Upper lobe of left lung (tissue), 6 donors: ENCODE measurements around the gene MAPK12. TPM values are rescaled to one million over a fixed set of nuclear protein-coding genes. Genes with fewer than 3 reads are reported as not detected.
"Not testable (repeated sequence)": the region's sequence is repeated elsewhere in the genome, so short reads cannot be mapped to it uniquely, and the experiment has no call there.

Experiments used
- ATAC-seq, 2 donors: fragments of 200-7000 bp; cut with Tn5 transposase; one replicate each; pipeline ENCODE4 v1.9.1; 2022; ENCODE audit warnings: mild to moderate bottlenecking in 2 of 2, moderate library complexity in 2 of 2; ENCODE audit not compliant: low FRiP score in 2 of 2
- DNase-seq, 2 donors: peaks; one replicate each; pipeline ENCODE4 v3.0.0-alpha.2; 2019 to 2020
- H3K27ac ChIP-seq, 4 donors: fragments of 200-600 bp; sonication (generic); one replicate each; pipeline ENCODE4 v1.5.1; 2016 to 2019
- H3K27me3 ChIP-seq, 4 donors: fragments of 200-600 bp; sonication (generic); one replicate each; pipeline ENCODE4 v1.5.1; 2017 to 2019
- H3K36me3 ChIP-seq, 4 donors: fragments of 200-600 bp; sonication (generic); one replicate each; pipeline ENCODE4 v1.5.1; 2016 to 2019
- H3K4me1 ChIP-seq, 4 donors: fragments of 200-600 bp; sonication (generic); one replicate each; pipeline ENCODE4 v1.5.1; 2018 to 2019
- H3K4me3 ChIP-seq, 4 donors: fragments of 200-600 bp; sonication (generic); one replicate each; pipeline ENCODE4 v1.5.1; 2017 to 2019; ENCODE audit warnings: mild to moderate bottlenecking in 2 of 4, moderate library complexity in 1 of 4
- H3K9me3 ChIP-seq, 4 donors: fragments of 200-600 bp; sonication (generic); one replicate each; pipeline ENCODE4 v1.5.1; 2018 to 2019
- EP300 ChIP-seq, 4 donors: sonication (generic); formaldehyde crosslinking; IDR thresholded peaks; one replicate each; pipeline ENCODE4 v1.5.1; 2017; ENCODE audit warnings: antibody characterized with exemption in 4 of 4, control low read depth in 2 of 4
- POLR2A ChIP-seq, 4 donors: fragments of 450-650 bp; IDR thresholded peaks; one replicate each; pipeline ENCODE4 v1.5.1; 2016 to 2017; ENCODE audit warnings: antibody characterized with exemption in 4 of 4, mild to moderate bottlenecking in 2 of 4
- POLR2AphosphoS5 ChIP-seq, 2 donors: sonication (generic); formaldehyde crosslinking; IDR thresholded peaks; one replicate each; pipeline ENCODE4 v1.5.1; 2017; ENCODE audit warnings: antibody characterized with exemption in 2 of 2
- WGBS, 2 donors: methylation state at CpG; one replicate each; pipeline ENCODE4 v1.1.5; 2017 to 2018; 5-methylcytosine and 5-hydroxymethylcytosine counted together
- total RNA-seq, 6 donors: library from RNA; depleted of rRNA in 4 of 6; stranded (reverse); fragments of >200 nt in 4 of 6; gene quantifications; one replicate each; pipeline versions ENCODE4 v1.1.0 to v1.2.1, GENCODE V29; 2016 to 2021
- TF ChIP-seq, protein P1 (sequence below), 6 experiments: fragments of 450-650 bp in 4 of 6; fragments of 200-600 bp in 2 of 6; sonication (generic) in 2 of 6; IDR thresholded peaks; one replicate each; pipeline ENCODE4 v1.5.1; 2016 to 2019; ENCODE audit warnings: antibody characterized with exemption in 6 of 6
- donor health status: DM: no; HTN: no; CAD: no; lungs with moderate emphysema.
- donor health status: DM: no; HTN: yes; CAD: no; lungs with severe emphysema.

Gene MAPK12
- total RNA-seq, 6 donors from 2014 or later = 3.1 to 19.2 (median 10.1) TPM

GRCh38 chr22:50275181-50276055, 13.9 kb upstream of the MAPK12 start:
- Histone ChIP-seq H3K4me1 (peaks cover 21 to 46% (median 25%) of the 10 kb centered on the region in 4 donors), H3K27ac (peak overlapping the region in 2 of 4 donors; percentile 55 to 57), H3K4me3 (no peak overlapping the region), H3K27me3 (peaks cover 0 to 10% (median 2%) of the 10 kb centered on the region in 4 donors), H3K9me3 (no peaks in the 10 kb centered on the region), H3K36me3 (peaks cover 18 to 59% (median 55%) of the 10 kb centered on the region in 4 donors)
- ATAC-seq (no peak), DNase-seq (no peak)
- TF ChIP-seq POLR2AphosphoS5 (IDR thresholded peaks at IDR 0.05) (no peak), EP300 (IDR thresholded peaks at IDR 0.05) (no peak), POLR2A (IDR thresholded peaks at IDR 0.05) (no peak)
- TF ChIP-seq, protein P1, sequence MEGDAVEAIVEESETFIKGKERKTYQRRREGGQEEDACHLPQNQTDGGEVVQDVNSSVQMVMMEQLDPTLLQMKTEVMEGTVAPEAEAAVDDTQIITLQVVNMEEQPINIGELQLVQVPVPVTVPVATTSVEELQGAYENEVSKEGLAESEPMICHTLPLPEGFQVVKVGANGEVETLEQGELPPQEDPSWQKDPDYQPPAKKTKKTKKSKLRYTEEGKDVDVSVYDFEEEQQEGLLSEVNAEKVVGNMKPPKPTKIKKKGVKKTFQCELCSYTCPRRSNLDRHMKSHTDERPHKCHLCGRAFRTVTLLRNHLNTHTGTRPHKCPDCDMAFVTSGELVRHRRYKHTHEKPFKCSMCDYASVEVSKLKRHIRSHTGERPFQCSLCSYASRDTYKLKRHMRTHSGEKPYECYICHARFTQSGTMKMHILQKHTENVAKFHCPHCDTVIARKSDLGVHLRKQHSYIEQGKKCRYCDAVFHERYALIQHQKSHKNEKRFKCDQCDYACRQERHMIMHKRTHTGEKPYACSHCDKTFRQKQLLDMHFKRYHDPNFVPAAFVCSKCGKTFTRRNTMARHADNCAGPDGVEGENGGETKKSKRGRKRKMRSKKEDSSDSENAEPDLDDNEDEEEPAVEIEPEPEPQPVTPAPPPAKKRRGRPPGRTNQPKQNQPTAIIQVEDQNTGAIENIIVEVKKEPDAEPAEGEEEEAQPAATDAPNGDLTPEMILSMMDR (IDR thresholded peaks at IDR 0.05) = no peak
- 85 to 90% methylated on average over 14 to 35 of the region's 43 CpGs for WGBS, 2 donors

- Histone ChIP-seq H3K36me3 (peaks cover 18 to 53% (median 48%) of the 10 kb centered on the region in 4 donors), H3K4me3 (no peak overlapping the region), H3K27me3 (peaks cover 0 to 10% (median 2%) of the 10 kb centered on the region in 4 donors), H3K27ac (peak overlapping the region in 1 of 4 donors; percentile 44), H3K9me3 (no peaks in the 10 kb centered on the region), H3K4me1 (peaks cover 24 to 47% (median 27%) of the 10 kb centered on the region in 4 donors)
- no peak for TF ChIP-seq POLR2A (IDR thresholded peaks at IDR 0.05)
- TF ChIP-seq, protein P1 (IDR thresholded peaks at IDR 0.05) = no peak
- TF ChIP-seq EP300 (IDR thresholded peaks at IDR 0.05) = no peak
- TF ChIP-seq POLR2AphosphoS5 (IDR thresholded peaks at IDR 0.05) = no peak
- DNase-seq (no peak), ATAC-seq (no peak)
- 71% methylated on average over 7 of the region's 7 CpGs; no CpG with 5 or more reads in 1 of the 2 donors for WGBS, 2 donors
Measured at GRCh38 chr22:50274771-50275170, 13.3 kb upstream of the MAPK12 start.

GRCh38 chr22:50274311-50274710, 12.8 kb upstream of the MAPK12 start:
- Histone ChIP-seq H3K4me3 (no peak overlapping the region), H3K36me3 (peaks cover 18 to 48% (median 44%) of the 10 kb centered on the region in 4 donors), H3K27me3 (peaks cover 0 to 10% (median 2%) of the 10 kb centered on the region in 4 donors), H3K27ac (no peak overlapping the region), H3K4me1 (peaks cover 27 to 52% (median 31%) of the 10 kb centered on the region in 4 donors), H3K9me3 (no peaks in the 10 kb centered on the region)
- DNase-seq = no peak
- no peak for ATAC-seq
- TF ChIP-seq, protein P1 (IDR thresholded peaks at IDR 0.05) = peak in 3 of 6 experiments; percentile 16 to 21 (median 21)
- no peak for TF ChIP-seq POLR2AphosphoS5 (IDR thresholded peaks at IDR 0.05)
- TF ChIP-seq EP300 (IDR thresholded peaks at IDR 0.05) = no peak
- 36 to 47% methylated on average over 5 to 7 of the region's 7 CpGs for WGBS, 2 donors

- peaks cover 32 to 57% (median 37%) of the 10 kb centered on the region in 4 donors for H3K4me1 ChIP-seq
- not testable (repeated sequence) for H3K27ac ChIP-seq, H3K4me3 ChIP-seq, ATAC-seq, H3K9me3 ChIP-seq, DNase-seq
- H3K27me3 ChIP-seq = peaks cover 0 to 10% (median 2%) of the 10 kb centered on the region in 4 donors
- H3K36me3 ChIP-seq = peaks cover 16 to 43% (median 38%) of the 10 kb centered on the region in 4 donors
- 83 to 84% methylated on average over 10 of the region's 10 CpGs for WGBS, 2 donors
Measured at GRCh38 chr22:50273781-50274180, 12.3 kb upstream of the MAPK12 start.

- Histone ChIP-seq H3K27me3 (peaks cover 0 to 10% (median 2%) of the 10 kb centered on the region in 4 donors), H3K4me1 (peaks cover 37 to 61% (median 41%) of the 10 kb centered on the region in 4 donors), H3K36me3 (peaks cover 14 to 38% (median 34%) of the 10 kb centered on the region in 4 donors)
- H3K27ac ChIP-seq, H3K4me3 ChIP-seq, H3K9me3 ChIP-seq, ATAC-seq, DNase-seq: not testable (repeated sequence)
- 33 to 49% methylated on average over 1 to 8 of the region's 11 CpGs for WGBS, 2 donors
Measured at GRCh38 chr22:50273352-50273751, 11.9 kb upstream of the MAPK12 start.
